ENCODE results near the gene CFAP65. TPM values are rescaled to one million over a fixed set of nuclear protein-coding genes. Genes with fewer than 3 reads are reported as not detected.

Gene CFAP65
- total and polyA plus RNA-seq, 2 of the 13 experiments (the other 11 are each of a cell fraction or from before 2014, with no cell fraction given), result 0.05 TPM; not detected in 1

- TF ChIP-seq CREB3 (CRISPR knock-in tag; IDR thresholded peaks at IDR 0.05) (no peak), GMEB2 (CRISPR knock-in tag; IDR thresholded peaks at IDR 0.05; ENCODE audit: low read depth) (no peak), REL (CRISPR knock-in tag; conservative IDR thresholded peaks at IDR 0.05) (no peak), ZNF609 (CRISPR knock-in tag; IDR thresholded peaks at IDR 0.05; ENCODE audit: borderline replicate concordance) (0 out of 2 replicates have a peak, but pooled peaks have one; percentile 9), ELF3 (CRISPR knock-in tag; IDR thresholded peaks at IDR 0.05) (0 out of 2 replicates have a peak, but pooled peaks have one; percentile 35), ZNF510 (CRISPR knock-in tag; IDR thresholded peaks at IDR 0.05; ENCODE audit: low read depth) (no peak), MIXL1 (CRISPR knock-in tag; IDR thresholded peaks at IDR 0.05) (no peak), ZBTB7A (CRISPR knock-in tag; IDR thresholded peaks at IDR 0.05) (no peak), CENPX (CRISPR knock-in tag; IDR thresholded peaks at IDR 0.05) (no peak), RAD21 (CRISPR knock-in tag; IDR thresholded peaks at IDR 0.05) (peak; percentile 95), SP1 (IDR thresholded peaks at IDR 0.05) (no peak), SP1 (CRISPR knock-in tag; IDR thresholded peaks at IDR 0.05) (peak; percentile 81), MBNL3 (CRISPR knock-in tag; conservative IDR thresholded peaks at IDR 0.05) (no peak), KLF15 (CRISPR knock-in tag; IDR thresholded peaks at IDR 0.05; ENCODE audit: borderline replicate concordance) (no peak)
- TF ChIP-seq, protein P1, sequence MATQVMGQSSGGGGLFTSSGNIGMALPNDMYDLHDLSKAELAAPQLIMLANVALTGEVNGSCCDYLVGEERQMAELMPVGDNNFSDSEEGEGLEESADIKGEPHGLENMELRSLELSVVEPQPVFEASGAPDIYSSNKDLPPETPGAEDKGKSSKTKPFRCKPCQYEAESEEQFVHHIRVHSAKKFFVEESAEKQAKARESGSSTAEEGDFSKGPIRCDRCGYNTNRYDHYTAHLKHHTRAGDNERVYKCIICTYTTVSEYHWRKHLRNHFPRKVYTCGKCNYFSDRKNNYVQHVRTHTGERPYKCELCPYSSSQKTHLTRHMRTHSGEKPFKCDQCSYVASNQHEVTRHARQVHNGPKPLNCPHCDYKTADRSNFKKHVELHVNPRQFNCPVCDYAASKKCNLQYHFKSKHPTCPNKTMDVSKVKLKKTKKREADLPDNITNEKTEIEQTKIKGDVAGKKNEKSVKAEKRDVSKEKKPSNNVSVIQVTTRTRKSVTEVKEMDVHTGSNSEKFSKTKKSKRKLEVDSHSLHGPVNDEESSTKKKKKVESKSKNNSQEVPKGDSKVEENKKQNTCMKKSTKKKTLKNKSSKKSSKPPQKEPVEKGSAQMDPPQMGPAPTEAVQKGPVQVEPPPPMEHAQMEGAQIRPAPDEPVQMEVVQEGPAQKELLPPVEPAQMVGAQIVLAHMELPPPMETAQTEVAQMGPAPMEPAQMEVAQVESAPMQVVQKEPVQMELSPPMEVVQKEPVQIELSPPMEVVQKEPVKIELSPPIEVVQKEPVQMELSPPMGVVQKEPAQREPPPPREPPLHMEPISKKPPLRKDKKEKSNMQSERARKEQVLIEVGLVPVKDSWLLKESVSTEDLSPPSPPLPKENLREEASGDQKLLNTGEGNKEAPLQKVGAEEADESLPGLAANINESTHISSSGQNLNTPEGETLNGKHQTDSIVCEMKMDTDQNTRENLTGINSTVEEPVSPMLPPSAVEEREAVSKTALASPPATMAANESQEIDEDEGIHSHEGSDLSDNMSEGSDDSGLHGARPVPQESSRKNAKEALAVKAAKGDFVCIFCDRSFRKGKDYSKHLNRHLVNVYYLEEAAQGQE (IDR thresholded peaks at IDR 0.05; ENCODE audit: borderline replicate concordance in 1 of 2, low read depth in 1 of 2, low read length in 2 of 2), result no peak; a peak in 1 of 4 replicates
Measured at GRCh38 chr2:219029829-219030165, 11.5 kb downstream of the CFAP65 start (continued).

Measured in HepG2 (cell line).